Ascending aorta (tissue), 2 donors: Measurements from ENCODE around the gene CCDC184. TPM values are rescaled to one million over a fixed set of nuclear protein-coding genes. Genes with fewer than 3 reads are reported as not detected.

Experiments
- DNase-seq, 2 donors: peaks; one replicate each; pipeline ENCODE4 v3.0.0-alpha.2; 2019; ENCODE audit warnings: low spot score in 2 of 2
- H3K27ac ChIP-seq, 2 donors: fragments of 200-600 bp; sonication (generic); one replicate each; pipeline ENCODE4 v1.5.1; 2016 to 2017; ENCODE audit warnings: mild to moderate bottlenecking in 1 of 2
- H3K27me3 ChIP-seq: fragments of 200-600 bp; sonication (generic); one replicate; pipeline ENCODE4 v1.5.1; 2017
- H3K36me3 ChIP-seq, 2 donors: fragments of 200-600 bp; sonication (generic); one replicate each; pipeline ENCODE4 v1.5.1; 2016
- H3K4me1 ChIP-seq, 2 donors: fragments of 200-600 bp; sonication (generic); one replicate each; pipeline ENCODE4 v1.5.1; 2016 to 2017; ENCODE audit warnings: mild to moderate bottlenecking in 1 of 2
- H3K4me3 ChIP-seq, 2 donors: fragments of 200-600 bp; sonication (generic); one replicate each; pipeline ENCODE4 v1.5.1; 2016 to 2017; ENCODE audit warnings: mild to moderate bottlenecking in 1 of 2
- H3K9me3 ChIP-seq, 2 donors: fragments of 200-600 bp; sonication (generic); one replicate each; pipeline ENCODE4 v1.5.1; 2016
- intact Hi-C: fragments of 100-400 bp; cut with DNase I; formaldehyde crosslinking; loops from one replicate; pipeline ENCODE4 v1.15.1; 2023
- total RNA-seq: library from RNA; depleted of rRNA; stranded (reverse); fragments of >200 nt; gene quantifications from one replicate; pipeline ENCODE4 v1.1.0, GENCODE V29; 2016
- TF ChIP-seq, protein P1 (sequence below), 3 experiments: fragments of 200-600 bp in 2 of 3; fragments of 450-650 bp in 1 of 3; sonication (generic) in 2 of 3; IDR thresholded peaks; one replicate each; pipeline ENCODE4 v1.5.1; 2016 to 2019; ENCODE audit warnings: antibody characterized with exemption in 3 of 3, mild to moderate bottlenecking in 1 of 3, moderate library complexity in 1 of 3

Gene CCDC184
- total RNA-seq, 1 donor from 2014 or later = 1.6 TPM

DNA sequence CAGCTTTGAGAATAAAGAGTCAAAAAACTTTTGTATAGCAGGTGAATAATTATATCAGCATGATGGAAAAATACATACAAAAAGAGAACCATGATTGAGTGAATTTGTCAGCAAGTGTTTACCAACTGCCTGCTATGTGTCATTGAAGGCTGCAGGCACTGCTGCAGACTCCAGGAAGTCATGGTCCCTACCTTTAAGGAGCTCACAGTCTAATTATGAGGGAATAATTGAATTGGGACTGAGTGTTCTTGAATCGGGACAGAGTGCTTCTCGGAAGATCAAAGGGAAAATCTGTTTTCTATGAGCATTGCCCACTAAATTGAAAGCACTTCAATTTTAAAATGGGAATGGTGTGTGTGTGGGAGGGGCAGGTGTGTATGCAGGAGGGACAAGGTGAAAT, 10.2 kb downstream of the CCDC184 start:
- intact Hi-C loops = no loop called here
- H3K36me3 ChIP-seq = no peaks in the 10 kb centered on the region
- H3K27me3 ChIP-seq = no peaks in the 10 kb centered on the region
- H3K4me1 ChIP-seq = peaks cover 0 to 2% of the 10 kb centered on the region in 2 donors
- H3K4me3 ChIP-seq = no peak overlapping the region
- TF ChIP-seq, protein P1, sequence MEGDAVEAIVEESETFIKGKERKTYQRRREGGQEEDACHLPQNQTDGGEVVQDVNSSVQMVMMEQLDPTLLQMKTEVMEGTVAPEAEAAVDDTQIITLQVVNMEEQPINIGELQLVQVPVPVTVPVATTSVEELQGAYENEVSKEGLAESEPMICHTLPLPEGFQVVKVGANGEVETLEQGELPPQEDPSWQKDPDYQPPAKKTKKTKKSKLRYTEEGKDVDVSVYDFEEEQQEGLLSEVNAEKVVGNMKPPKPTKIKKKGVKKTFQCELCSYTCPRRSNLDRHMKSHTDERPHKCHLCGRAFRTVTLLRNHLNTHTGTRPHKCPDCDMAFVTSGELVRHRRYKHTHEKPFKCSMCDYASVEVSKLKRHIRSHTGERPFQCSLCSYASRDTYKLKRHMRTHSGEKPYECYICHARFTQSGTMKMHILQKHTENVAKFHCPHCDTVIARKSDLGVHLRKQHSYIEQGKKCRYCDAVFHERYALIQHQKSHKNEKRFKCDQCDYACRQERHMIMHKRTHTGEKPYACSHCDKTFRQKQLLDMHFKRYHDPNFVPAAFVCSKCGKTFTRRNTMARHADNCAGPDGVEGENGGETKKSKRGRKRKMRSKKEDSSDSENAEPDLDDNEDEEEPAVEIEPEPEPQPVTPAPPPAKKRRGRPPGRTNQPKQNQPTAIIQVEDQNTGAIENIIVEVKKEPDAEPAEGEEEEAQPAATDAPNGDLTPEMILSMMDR (IDR thresholded peaks at IDR 0.05) = no peak
- H3K27ac ChIP-seq = no peak overlapping the region
- no peaks in the 10 kb centered on the region for H3K9me3 ChIP-seq
- no peak for DNase-seq

DNA sequence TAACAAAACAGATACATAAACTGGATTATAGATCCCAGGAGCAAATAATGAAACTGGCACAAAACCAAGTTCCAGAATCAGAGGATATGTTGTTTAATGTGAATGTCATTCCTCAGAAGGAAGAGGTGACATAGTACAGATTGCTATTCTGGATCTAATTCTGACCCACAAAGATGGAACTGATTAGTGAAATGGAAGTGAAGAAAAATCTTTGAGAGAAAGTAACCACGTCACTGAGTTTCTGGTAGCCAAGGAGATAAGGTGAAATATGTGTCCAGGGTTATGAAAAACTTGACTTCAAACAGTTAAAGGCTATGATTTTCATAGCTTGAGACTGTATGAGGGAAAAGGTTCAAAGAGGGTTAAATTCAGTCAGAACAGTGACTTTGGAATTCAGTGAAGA, 11.4 kb downstream of the CCDC184 start:
- Histone ChIP-seq H3K4me1 (peaks cover 0 to 2% of the 10 kb centered on the region in 2 donors), H3K36me3 (no peaks in the 10 kb centered on the region), H3K9me3 (no peaks in the 10 kb centered on the region), H3K27ac (no peak overlapping the region), H3K4me3 (no peak overlapping the region), H3K27me3 (no peaks in the 10 kb centered on the region)
- intact Hi-C loops = loop anchor here (5.0 kb wide), 2 partner anchors 87 to 372 kb away; partner anchors contain the start of gene SENP1
- DNase-seq = no peak
- TF ChIP-seq, protein P1 (IDR thresholded peaks at IDR 0.05) = no peak

DNA sequence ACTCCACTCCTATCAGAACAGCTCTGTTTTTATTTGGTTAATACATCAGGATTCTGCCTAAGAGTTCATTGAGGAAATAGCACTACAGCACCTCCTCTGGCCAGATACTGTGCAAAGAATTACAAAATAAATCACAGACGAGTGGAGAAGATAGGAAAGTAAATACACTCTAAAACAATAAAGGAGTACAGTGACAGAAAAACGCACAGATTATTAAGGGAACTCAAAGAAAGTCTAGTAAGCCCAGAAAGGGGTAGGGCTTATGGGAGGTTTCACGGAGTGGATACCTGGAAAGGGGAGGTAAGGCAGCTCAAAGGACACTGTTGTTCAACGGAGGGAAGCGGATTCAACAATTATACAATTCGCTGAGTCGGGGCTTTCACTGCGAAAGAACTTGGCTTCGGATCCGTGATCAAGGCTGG, 14.1 kb downstream of the CCDC184 start:
- H3K4me3 ChIP-seq = peak overlapping the region; percentile 70 to 93
- TF ChIP-seq, protein P1 (IDR thresholded peaks at IDR 0.05) = peak; percentile 21 to 61 (median 37)
- H3K27me3 ChIP-seq = no peaks in the 10 kb centered on the region
- no peak for DNase-seq
- peaks cover 0 to 2% of the 10 kb centered on the region in 2 donors for H3K4me1 ChIP-seq
- no peaks in the 10 kb centered on the region for H3K36me3 ChIP-seq
- peaks cover 0 to 12% of the 10 kb centered on the region in 2 donors for H3K9me3 ChIP-seq
- H3K27ac ChIP-seq = peak overlapping the region; percentile 97 to 99
- intact Hi-C loops = loop anchor here (5.0 kb wide), 2 partner anchors 90 to 375 kb away; partner anchors contain the start of gene SENP1

DNA sequence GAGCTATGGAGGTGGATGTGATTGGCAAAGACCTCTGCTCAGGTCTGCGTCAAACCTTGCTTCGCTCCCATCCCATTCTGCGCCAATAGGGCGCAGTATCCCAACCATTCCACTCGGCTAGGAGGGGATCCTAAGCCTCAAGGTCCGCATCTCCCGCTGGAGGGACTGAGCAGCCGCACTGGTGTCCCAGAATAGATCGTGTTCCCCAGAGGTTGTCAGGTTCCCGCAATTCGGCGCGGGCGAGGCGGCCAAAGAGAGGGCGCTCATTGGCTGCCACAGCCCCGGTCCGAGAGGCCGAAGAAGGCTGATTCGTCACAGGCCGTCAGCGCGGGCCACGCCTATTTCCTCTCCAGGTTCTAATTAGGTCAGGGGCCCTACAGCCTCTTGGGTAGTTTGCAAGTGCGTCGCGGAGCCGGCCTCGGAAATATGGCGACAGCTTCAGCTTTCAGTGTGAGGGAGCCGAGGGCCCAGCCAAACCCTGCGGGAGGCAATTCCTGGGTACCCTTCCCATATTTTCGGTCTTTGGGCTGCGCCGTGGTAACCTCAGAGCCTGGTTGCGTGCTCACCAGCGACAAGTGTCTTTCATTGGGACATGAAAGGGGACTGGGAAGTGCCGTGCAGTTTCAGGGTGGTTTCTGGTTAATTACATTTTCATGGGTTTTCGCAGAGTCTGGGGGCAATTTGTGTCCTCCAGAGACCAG, 14.7 kb downstream of the CCDC184 start:
- intact Hi-C loops = loop anchor here (1.0 to 5.0 kb wide), 6 partner anchors 15 to 485 kb away; partner anchors contain the start of genes ASB8, CCDC184, KANSL2 and SENP1
- peak overlapping the region; percentile 97 to 99 for H3K27ac ChIP-seq
- peak overlapping the region; percentile 70 to 93 for H3K4me3 ChIP-seq
- TF ChIP-seq, protein P1 (IDR thresholded peaks at IDR 0.05) = no peak
- peaks cover 0 to 17% of the 10 kb centered on the region in 2 donors for H3K9me3 ChIP-seq
- H3K4me1 ChIP-seq = peaks cover 0 to 2% of the 10 kb centered on the region in 2 donors
- peak; percentile 95 to 99 for DNase-seq
- H3K36me3 ChIP-seq = no peaks in the 10 kb centered on the region
- no peaks in the 10 kb centered on the region for H3K27me3 ChIP-seq

DNA sequence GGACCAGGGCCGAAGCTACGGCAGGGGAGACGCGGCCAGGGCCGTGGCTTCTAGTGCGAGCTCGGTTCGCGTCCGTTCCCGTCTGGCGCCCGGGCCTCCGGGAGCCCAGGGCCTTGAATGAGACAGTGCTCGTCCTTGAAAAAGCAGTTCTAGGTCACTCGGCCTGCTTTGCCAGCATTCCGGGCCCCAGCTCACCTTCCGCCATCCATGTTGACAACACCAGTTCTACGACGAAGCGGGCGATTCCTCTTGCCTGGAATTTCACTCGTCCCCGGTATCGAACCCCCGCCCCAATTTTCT, 15.2 kb downstream of the CCDC184 start:
- intact Hi-C loops = loop anchor here (1.0 to 5.0 kb wide), 6 partner anchors 15 to 484 kb away; partner anchors contain the start of genes ASB8, CCDC184, KANSL2 and SENP1
- H3K9me3 ChIP-seq = peaks cover 0 to 21% of the 10 kb centered on the region in 2 donors
- H3K27me3 ChIP-seq = no peaks in the 10 kb centered on the region
- peak overlapping the region; percentile 70 to 93 for H3K4me3 ChIP-seq
- DNase-seq = peak in 1 of 2 donors; percentile 72
- H3K36me3 ChIP-seq = no peaks in the 10 kb centered on the region
- peak overlapping the region; percentile 97 to 99 for H3K27ac ChIP-seq
- peaks cover 0 to 2% of the 10 kb centered on the region in 2 donors for H3K4me1 ChIP-seq
- TF ChIP-seq, protein P1 (IDR thresholded peaks at IDR 0.05) = no peak
